ENCODE data around the gene CRADD.

DNA sequence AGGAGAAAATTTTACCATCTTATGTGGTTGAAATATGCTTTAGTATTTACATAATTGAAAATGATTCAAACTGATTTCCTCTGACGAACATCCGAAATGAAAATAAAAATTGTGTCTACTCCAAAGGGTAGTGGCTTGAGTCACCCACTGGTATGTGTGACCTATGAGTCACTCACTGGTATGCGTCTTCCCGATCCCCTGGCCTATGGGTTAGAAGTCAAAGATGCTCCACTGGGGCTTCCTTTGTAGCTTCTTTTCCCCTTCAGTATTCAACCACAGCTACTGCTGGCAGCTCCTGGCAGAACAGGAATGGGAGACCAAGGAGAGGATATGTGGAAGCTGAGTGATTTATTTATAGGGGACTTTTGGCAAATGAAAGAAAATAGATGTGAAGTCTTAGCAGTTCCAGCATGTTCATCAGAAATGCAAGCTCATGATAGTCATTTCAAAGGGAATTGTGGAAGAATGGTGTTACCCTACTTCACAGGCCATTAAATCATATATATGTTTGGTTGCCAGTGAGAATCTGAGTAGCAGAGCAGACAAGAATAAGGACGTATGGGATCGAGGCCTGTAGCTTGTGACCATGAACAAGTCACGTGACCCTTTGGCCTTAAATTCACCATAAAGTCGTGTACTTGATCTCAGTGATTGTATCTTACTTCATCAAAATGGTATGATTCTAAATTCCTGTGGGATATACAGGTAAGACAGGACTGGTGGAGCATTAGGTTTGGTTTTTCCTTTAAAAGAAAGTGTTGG, 108.3 kb downstream of the CRADD start:
- TF ChIP-seq CTCF (IDR thresholded peaks at IDR 0.05) (no peak), EZH2 (IDR thresholded peaks at IDR 0.05) (no peak), EZH2phosphoT487 (IDR thresholded peaks at IDR 0.05) (no peak)
